ENCODE data around the gene AK1. TPM values are rescaled to one million over a fixed set of nuclear protein-coding genes. Genes with fewer than 3 reads are reported as not detected.

The AK1 gene
- total and polyA plus RNA-seq, 9 of the 15 experiments (the other 6 are each of a cell fraction or from before 2014, with no cell fraction given): 10.1 to 71.8 (median 39.0) TPM

DNA sequence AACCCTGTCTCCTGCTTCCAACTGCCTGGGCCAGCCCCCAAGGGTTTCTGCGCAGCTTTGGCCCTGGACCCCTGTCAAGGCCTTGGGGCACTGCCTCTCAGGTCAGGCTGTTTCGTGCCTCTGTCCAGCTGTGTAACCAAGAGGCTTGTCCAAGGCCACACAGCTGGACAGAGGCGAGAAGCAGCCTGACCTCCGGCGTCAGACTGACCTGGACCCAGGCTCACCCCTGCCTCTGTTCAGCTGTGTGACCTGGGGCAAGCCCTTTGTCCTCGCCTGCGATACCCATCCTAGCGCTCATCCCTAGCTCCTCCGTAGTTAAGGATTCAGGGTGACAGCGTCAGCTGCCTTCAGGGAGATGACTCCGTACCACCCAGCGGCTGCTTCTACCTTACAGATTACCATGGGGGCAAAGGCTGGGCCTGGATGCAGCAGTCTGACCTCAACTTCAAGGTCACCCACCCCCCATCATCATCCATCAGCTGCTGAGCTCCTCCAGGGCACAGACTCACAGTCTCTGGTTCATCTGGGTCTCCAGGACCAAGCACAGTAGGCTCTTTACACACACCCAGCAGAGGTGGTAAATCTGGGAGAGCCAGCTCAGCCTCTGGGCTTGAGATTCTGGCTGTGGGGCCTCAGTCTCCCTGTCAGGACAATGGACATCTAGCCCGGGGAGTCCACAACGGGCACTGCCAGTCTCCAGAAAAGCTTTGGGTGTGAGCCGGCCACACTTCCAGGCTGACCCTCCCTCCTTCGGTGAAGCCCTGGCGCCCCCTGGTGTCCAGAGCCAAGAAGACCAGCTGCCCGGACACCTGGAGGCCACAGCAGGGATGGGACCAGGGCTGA, 7.9 kb downstream of the AK1 start (continued):
- TF ChIP-seq, protein P1, sequence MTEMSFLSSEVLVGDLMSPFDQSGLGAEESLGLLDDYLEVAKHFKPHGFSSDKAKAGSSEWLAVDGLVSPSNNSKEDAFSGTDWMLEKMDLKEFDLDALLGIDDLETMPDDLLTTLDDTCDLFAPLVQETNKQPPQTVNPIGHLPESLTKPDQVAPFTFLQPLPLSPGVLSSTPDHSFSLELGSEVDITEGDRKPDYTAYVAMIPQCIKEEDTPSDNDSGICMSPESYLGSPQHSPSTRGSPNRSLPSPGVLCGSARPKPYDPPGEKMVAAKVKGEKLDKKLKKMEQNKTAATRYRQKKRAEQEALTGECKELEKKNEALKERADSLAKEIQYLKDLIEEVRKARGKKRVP (CRISPR knock-in tag; IDR thresholded peaks at IDR 0.05): 0 out of 2 replicates have a peak, but pooled peaks have one; percentile 12
- TF ChIP-seq, protein P2, sequence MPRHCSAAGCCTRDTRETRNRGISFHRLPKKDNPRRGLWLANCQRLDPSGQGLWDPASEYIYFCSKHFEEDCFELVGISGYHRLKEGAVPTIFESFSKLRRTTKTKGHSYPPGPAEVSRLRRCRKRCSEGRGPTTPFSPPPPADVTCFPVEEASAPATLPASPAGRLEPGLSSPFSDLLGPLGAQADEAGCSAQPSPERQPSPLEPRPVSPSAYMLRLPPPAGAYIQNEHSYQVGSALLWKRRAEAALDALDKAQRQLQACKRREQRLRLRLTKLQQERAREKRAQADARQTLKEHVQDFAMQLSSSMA (CRISPR knock-in tag; IDR thresholded peaks at IDR 0.05): no peak
- TF ChIP-seq RCOR1 (IDR thresholded peaks at IDR 0.05; ENCODE audit: borderline replicate concordance in 1 of 2, low read depth in 2 of 2, low read length in 2 of 2): 0 out of 4 replicates have a peak, but pooled peaks of 1 of the 2 experiments have one; percentile 19
- TF ChIP-seq TCF7L2 (IDR thresholded peaks at IDR 0.05; ENCODE audit: low read depth, low read length): no peak
- TF ChIP-seq CTBP1 (IDR thresholded peaks at IDR 0.05; ENCODE audit: borderline replicate concordance): peak; percentile 86; the same call in 1 of the 2 replicates
- no peak for TF ChIP-seq GABPA (tag; conservative IDR thresholded peaks at IDR 0.05; ENCODE audit: low read depth)
- TF ChIP-seq MYNN (IDR thresholded peaks at IDR 0.05): peak; percentile 76
- no peak for TF ChIP-seq MYNN (CRISPR knock-in tag; IDR thresholded peaks at IDR 0.05)
- no peak for TF ChIP-seq ILK (tag; IDR thresholded peaks at IDR 0.05; ENCODE audit: borderline replicate concordance, low read depth)
- TF ChIP-seq ESRRA (IDR thresholded peaks at IDR 0.05; ENCODE audit: borderline replicate concordance, low read depth): 0 out of 2 replicates have a peak, but pooled peaks have one; percentile 38
- TF ChIP-seq, protein P3, sequence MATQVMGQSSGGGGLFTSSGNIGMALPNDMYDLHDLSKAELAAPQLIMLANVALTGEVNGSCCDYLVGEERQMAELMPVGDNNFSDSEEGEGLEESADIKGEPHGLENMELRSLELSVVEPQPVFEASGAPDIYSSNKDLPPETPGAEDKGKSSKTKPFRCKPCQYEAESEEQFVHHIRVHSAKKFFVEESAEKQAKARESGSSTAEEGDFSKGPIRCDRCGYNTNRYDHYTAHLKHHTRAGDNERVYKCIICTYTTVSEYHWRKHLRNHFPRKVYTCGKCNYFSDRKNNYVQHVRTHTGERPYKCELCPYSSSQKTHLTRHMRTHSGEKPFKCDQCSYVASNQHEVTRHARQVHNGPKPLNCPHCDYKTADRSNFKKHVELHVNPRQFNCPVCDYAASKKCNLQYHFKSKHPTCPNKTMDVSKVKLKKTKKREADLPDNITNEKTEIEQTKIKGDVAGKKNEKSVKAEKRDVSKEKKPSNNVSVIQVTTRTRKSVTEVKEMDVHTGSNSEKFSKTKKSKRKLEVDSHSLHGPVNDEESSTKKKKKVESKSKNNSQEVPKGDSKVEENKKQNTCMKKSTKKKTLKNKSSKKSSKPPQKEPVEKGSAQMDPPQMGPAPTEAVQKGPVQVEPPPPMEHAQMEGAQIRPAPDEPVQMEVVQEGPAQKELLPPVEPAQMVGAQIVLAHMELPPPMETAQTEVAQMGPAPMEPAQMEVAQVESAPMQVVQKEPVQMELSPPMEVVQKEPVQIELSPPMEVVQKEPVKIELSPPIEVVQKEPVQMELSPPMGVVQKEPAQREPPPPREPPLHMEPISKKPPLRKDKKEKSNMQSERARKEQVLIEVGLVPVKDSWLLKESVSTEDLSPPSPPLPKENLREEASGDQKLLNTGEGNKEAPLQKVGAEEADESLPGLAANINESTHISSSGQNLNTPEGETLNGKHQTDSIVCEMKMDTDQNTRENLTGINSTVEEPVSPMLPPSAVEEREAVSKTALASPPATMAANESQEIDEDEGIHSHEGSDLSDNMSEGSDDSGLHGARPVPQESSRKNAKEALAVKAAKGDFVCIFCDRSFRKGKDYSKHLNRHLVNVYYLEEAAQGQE (IDR thresholded peaks at IDR 0.05; ENCODE audit: borderline replicate concordance): peak; percentile 94
- TF ChIP-seq, protein P3 (CRISPR knock-in tag; IDR thresholded peaks at IDR 0.05; ENCODE audit: low read depth): no peak
- peak; percentile 59 for TF ChIP-seq VEZF1 (CRISPR knock-in tag; IDR thresholded peaks at IDR 0.05)
- TF ChIP-seq CCAR2 (IDR thresholded peaks at IDR 0.05; ENCODE audit: low read depth, low read length): no peak
